Progenitor cell of endocrine pancreas (in vitro differentiated cells): Measurements from ENCODE around the gene NIPAL4. TPM values are rescaled to one million over a fixed set of nuclear protein-coding genes. Genes with fewer than 3 reads are reported as not detected.

ENCODE experiments used
- DNase-seq: peaks from one replicate; pipeline ENCODE4 v3.0.0; 2021; ENCODE audit warnings: low spot score; ENCODE audit not compliant: unreplicated experiment
- H3K27ac Mint-ChIP-seq: 2 replicates; pipeline ENCODE4 v1.8.0; 2021; ENCODE audit warnings: mild to moderate bottlenecking, moderate library complexity, mixed read lengths
- H3K27me3 Mint-ChIP-seq: 2 replicates; pipeline ENCODE4 v1.8.0; 2021; ENCODE audit warnings: mixed read lengths
- H3K36me3 Mint-ChIP-seq: 2 replicates; pipeline ENCODE4 v1.8.0; 2022; ENCODE audit warnings: mixed read lengths; ENCODE audit not compliant: insufficient read depth
- H3K4me1 Mint-ChIP-seq: 2 replicates; pipeline ENCODE4 v1.8.0; 2021; ENCODE audit warnings: low read depth, mixed read lengths
- H3K4me3 Mint-ChIP-seq: 2 replicates; pipeline ENCODE4 v1.8.0; 2021; ENCODE audit warnings: low read depth, mild to moderate bottlenecking, moderate library complexity, mixed read lengths
- H3K9me3 Mint-ChIP-seq: 2 replicates; pipeline ENCODE4 v1.8.0; 2021; ENCODE audit warnings: low read depth, mixed read lengths
- total RNA-seq: library from RNA; stranded (reverse); gene quantifications from 2 replicates; pipeline ENCODE4 v1.2.1, GENCODE V29; 2021
- TF ChIP-seq, protein P1 (sequence below): fragments of 200-600 bp; sonication (generic); IDR thresholded peaks from one replicate; pipeline ENCODE4 v1.5.0; 2021; ENCODE audit warnings: antibody characterized with exemption, mild to moderate bottlenecking; ENCODE audit not compliant: unreplicated experiment

Gene NIPAL4
- total RNA-seq, 1 donor from 2014 or later = not detected

DNA sequence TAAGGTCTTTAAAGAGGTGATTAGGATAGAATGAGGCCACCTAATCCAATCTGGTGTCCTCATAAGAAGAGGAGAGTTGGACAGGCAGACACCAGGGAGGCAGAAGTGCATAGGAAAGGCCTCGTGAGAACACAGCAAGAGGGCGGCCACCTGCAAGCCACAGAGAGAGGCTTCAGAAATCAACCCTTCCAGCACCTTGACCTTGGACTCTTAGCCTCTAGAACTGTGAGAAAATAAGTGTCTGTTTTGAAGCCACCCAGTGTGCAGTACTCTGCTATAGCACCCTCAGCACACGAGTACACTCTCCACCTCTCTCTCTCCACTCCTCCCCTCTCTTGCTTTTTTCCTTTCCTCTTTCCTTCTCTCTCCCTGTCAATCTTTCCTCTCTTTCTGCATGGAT is 26.8 kb downstream of the NIPAL4 start:
- Mint-ChIP-seq H3K27ac (no peak overlapping the region), H3K4me3 (no peak overlapping the region), H3K27me3 (no peaks in the 10 kb centered on the region), H3K9me3 (no peaks in the 10 kb centered on the region), H3K36me3 (peaks cover 6% of the 10 kb centered on the region), H3K4me1 (no peaks in the 10 kb centered on the region)
- TF ChIP-seq, protein P1, sequence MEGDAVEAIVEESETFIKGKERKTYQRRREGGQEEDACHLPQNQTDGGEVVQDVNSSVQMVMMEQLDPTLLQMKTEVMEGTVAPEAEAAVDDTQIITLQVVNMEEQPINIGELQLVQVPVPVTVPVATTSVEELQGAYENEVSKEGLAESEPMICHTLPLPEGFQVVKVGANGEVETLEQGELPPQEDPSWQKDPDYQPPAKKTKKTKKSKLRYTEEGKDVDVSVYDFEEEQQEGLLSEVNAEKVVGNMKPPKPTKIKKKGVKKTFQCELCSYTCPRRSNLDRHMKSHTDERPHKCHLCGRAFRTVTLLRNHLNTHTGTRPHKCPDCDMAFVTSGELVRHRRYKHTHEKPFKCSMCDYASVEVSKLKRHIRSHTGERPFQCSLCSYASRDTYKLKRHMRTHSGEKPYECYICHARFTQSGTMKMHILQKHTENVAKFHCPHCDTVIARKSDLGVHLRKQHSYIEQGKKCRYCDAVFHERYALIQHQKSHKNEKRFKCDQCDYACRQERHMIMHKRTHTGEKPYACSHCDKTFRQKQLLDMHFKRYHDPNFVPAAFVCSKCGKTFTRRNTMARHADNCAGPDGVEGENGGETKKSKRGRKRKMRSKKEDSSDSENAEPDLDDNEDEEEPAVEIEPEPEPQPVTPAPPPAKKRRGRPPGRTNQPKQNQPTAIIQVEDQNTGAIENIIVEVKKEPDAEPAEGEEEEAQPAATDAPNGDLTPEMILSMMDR = no peak
- no peak for DNase-seq

GRCh38 chr5:157487358-157487757 is 27.3 kb downstream of the NIPAL4 start:
- H3K4me1 Mint-ChIP-seq = no peaks in the 10 kb centered on the region
- TF ChIP-seq, protein P1 = no peak
- DNase-seq = no peak
- peaks cover 4% of the 10 kb centered on the region for H3K36me3 Mint-ChIP-seq
- H3K27me3 Mint-ChIP-seq = no peaks in the 10 kb centered on the region
- no peaks in the 10 kb centered on the region for H3K9me3 Mint-ChIP-seq
- no peak overlapping the region for H3K27ac Mint-ChIP-seq
- no peak overlapping the region for H3K4me3 Mint-ChIP-seq

- H3K4me1 Mint-ChIP-seq = no peaks in the 10 kb centered on the region
- no peak overlapping the region for H3K4me3 Mint-ChIP-seq
- H3K27ac Mint-ChIP-seq = no peak overlapping the region
- H3K36me3 Mint-ChIP-seq = peaks cover 4% of the 10 kb centered on the region
- H3K27me3 Mint-ChIP-seq = no peaks in the 10 kb centered on the region
- no peak for DNase-seq
- TF ChIP-seq, protein P1 = no peak
- no peaks in the 10 kb centered on the region for H3K9me3 Mint-ChIP-seq
Observed at GRCh38 chr5:157491471-157491995, 31.5 kb downstream of the NIPAL4 start.

DNA sequence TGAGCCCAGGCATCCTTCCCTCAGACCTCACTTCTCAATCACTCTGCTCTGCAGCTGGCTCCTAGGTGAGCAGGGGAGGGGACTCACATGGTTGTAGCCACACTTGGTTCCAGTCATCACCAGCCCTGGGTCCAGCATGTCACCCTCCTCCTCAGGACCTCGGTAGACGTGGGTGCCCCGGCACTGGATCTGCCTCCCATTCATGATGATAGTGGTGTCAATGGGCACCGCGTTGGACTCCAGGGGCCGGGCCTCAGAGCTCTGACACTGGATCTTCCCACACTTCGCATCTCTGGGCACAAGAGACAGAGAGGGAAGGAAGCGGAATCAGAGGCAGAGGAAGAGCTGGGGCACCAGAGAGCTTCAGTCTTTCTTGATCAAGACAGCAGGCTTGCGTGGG is 32.9 kb downstream of the NIPAL4 start:
- H3K27ac Mint-ChIP-seq = no peak overlapping the region
- no peaks in the 10 kb centered on the region for H3K27me3 Mint-ChIP-seq
- DNase-seq = no peak
- H3K4me3 Mint-ChIP-seq = no peak overlapping the region
- H3K36me3 Mint-ChIP-seq = peaks cover 2% of the 10 kb centered on the region
- no peaks in the 10 kb centered on the region for H3K9me3 Mint-ChIP-seq
- TF ChIP-seq, protein P1 = no peak
- no peaks in the 10 kb centered on the region for H3K4me1 Mint-ChIP-seq

GRCh38 chr5:157494178-157494832 is 34.3 kb downstream of the NIPAL4 start:
- Mint-ChIP-seq H3K4me3 (no peak overlapping the region), H3K9me3 (no peaks in the 10 kb centered on the region), H3K27me3 (no peaks in the 10 kb centered on the region), H3K27ac (no peak overlapping the region), H3K36me3 (peaks cover 2% of the 10 kb centered on the region), H3K4me1 (no peaks in the 10 kb centered on the region)
- DNase-seq = no peak
- TF ChIP-seq, protein P1 = no peak
